Endothelial cell of umbilical vein (primary cell): Measurements from ENCODE around the gene SCYGR1. TPM values are rescaled to one million over a fixed set of nuclear protein-coding genes. Genes with fewer than 3 reads are reported as not detected.

Source experiments
- BruUV-seq: library from RNA; stranded (reverse); fragments of 400-500 nt; replicated peaks from 2 replicates; lab custom pipeline; 2021; lab: Mats Ljungman, UMichigan
- CTCF ChIA-PET: fragments of 300-600, 350-600 bp; sonication (Branson Sonifier 250); formaldehyde crosslinking; loops from one replicate; lab custom pipeline; 2021; ENCODE audit warnings: antibody characterized with exemption, inconsistent platforms; lab: Charles Lee
- POLR2A ChIA-PET: fragments of 300-600, 350-600 bp; sonication (Branson Sonifier 250); formaldehyde crosslinking; loops from one replicate; lab custom pipeline; 2021; ENCODE audit warnings: antibody characterized with exemption, inconsistent platforms; lab: Charles Lee
- DNase-seq: peaks from one replicate; pipeline ENCODE4 v3.0.0-alpha.2; 2011; ENCODE audit warnings: low read depth, low spot score
- FAIRE-seq: peaks from 2 replicates; lab custom pipeline; 2011; peaks lifted over from hg19 to GRCh38; lab: Jason Lieb, UNC
- H2AFZ ChIP-seq: 2 replicates; pipeline ENCODE4 v1.6.0; 2012; ENCODE audit warnings: low read depth, low read length, control low read depth, inconsistent platforms
- H3K27ac ChIP-seq: 2 replicates; pipeline ENCODE4 v1.5.1; 2011; ENCODE audit warnings: low read depth, mild to moderate bottlenecking, control low read depth, low read length, moderate library complexity; ENCODE audit not compliant: insufficient read depth
- H3K27me3 ChIP-seq, 2 experiments: 2 replicates each; pipeline versions ENCODE4 v1.6.0 to v1.6.1; 2011; ENCODE audit warnings: low read length in 2 of 2, mixed read lengths in 1 of 2; ENCODE audit not compliant: control insufficient read depth in 2 of 2, insufficient read depth in 2 of 2
- H3K36me3 ChIP-seq, 2 experiments: 2 replicates in 1 of 2; 3 replicates in 1 of 2; pipeline ENCODE4 v1.5.1; 2011; ENCODE audit warnings: low read length in 2 of 2, mild to moderate bottlenecking in 1 of 2, moderate library complexity in 1 of 2; ENCODE audit not compliant: control insufficient read depth in 2 of 2, insufficient read depth in 2 of 2; ENCODE audit errors: extremely low read depth in 1 of 2
- H3K4me1 ChIP-seq: 3 replicates; pipeline ENCODE4 v1.5.1; 2011; ENCODE audit warnings: mild to moderate bottlenecking, low read length; ENCODE audit not compliant: control insufficient read depth, insufficient read depth; ENCODE audit errors: extremely low read depth
- H3K4me2 ChIP-seq: 2 replicates; pipeline ENCODE4 v1.6.1; 2011; ENCODE audit warnings: low read length, control low read depth, mixed read lengths; ENCODE audit not compliant: insufficient read depth
- H3K4me3 ChIP-seq, 3 experiments: fragments of 200-600 bp in 1 of 3; sonication (generic), shearing (Covaris generic) in 1 of 3; replicated peaks in 1 of 3; 2 replicates each; pipeline ENCODE4 v1.5.1; 2011 to 2016; ENCODE audit warnings: control low read depth in 3 of 3, low read length in 3 of 3, mild to moderate bottlenecking in 2 of 3, inconsistent platforms in 1 of 3, low read depth in 1 of 3, moderate library complexity in 1 of 3; ENCODE audit not compliant: insufficient read depth in 1 of 3
- H3K79me2 ChIP-seq: 2 replicates; pipeline ENCODE4 v1.6.0; 2012; ENCODE audit warnings: low read length, inconsistent platforms; ENCODE audit not compliant: control insufficient read depth, insufficient read depth
- H3K9ac ChIP-seq: replicated peaks from 2 replicates; pipeline ENCODE3; 2011; ENCODE audit warnings: low read length, control low read depth; ENCODE audit not compliant: insufficient read depth; ENCODE audit errors: extremely low read depth
- H3K9me1 ChIP-seq: replicated peaks from 3 replicates; pipeline ENCODE4 v1.6.0; 2011; ENCODE audit warnings: mild to moderate bottlenecking, low read length; ENCODE audit not compliant: control insufficient read depth, insufficient read depth; ENCODE audit errors: extremely low read depth
- H3K9me3 ChIP-seq: replicated peaks from 2 replicates; pipeline ENCODE4 v1.5.1; 2012; ENCODE audit warnings: low read length, inconsistent platforms; ENCODE audit not compliant: control insufficient read depth, insufficient read depth
- H4K20me1 ChIP-seq: replicated peaks from 2 replicates; pipeline ENCODE3; 2011; ENCODE audit warnings: mild to moderate bottlenecking, low read length; ENCODE audit not compliant: control insufficient read depth, insufficient read depth; ENCODE audit errors: extremely low read depth
- EZH2 ChIP-seq: IDR thresholded peaks from 2 replicates; pipeline ENCODE4 v1.6.1; 2012; ENCODE audit warnings: borderline replicate concordance, low read depth, mild to moderate bottlenecking, moderate library complexity, low read length, inconsistent platforms; ENCODE audit not compliant: severe bottlenecking
- FOS ChIP-seq: IDR thresholded peaks from 2 replicates; pipeline ENCODE4 v1.6.1; 2011; ENCODE audit warnings: mild to moderate bottlenecking, low read length, moderate library complexity, borderline replicate concordance; ENCODE audit not compliant: insufficient read depth
- GATA2 ChIP-seq: IDR thresholded peaks from 2 replicates; pipeline ENCODE4 v1.7.0; 2011; ENCODE audit warnings: low read depth, mild to moderate bottlenecking, moderate library complexity, mixed read lengths, low read length; ENCODE audit not compliant: insufficient read length, insufficient read depth
- JUN ChIP-seq: IDR thresholded peaks from 2 replicates; pipeline ENCODE4 v1.6.1; 2011; ENCODE audit warnings: borderline replicate concordance, low read depth; ENCODE audit not compliant: insufficient read length, insufficient read depth
- MAX ChIP-seq: IDR thresholded peaks from 2 replicates; pipeline ENCODE4 v1.6.1; 2011; ENCODE audit not compliant: insufficient read depth, insufficient read length
- MYC ChIP-seq: IDR thresholded peaks from one replicate; pipeline ENCODE4 v1.6.1; 2011; ENCODE audit warnings: mild to moderate bottlenecking, low read depth, low read length
- POLR2A ChIP-seq: IDR thresholded peaks from 2 replicates; pipeline ENCODE4 v1.6.1; 2012; ENCODE audit warnings: low read depth, mild to moderate bottlenecking, control low read depth, low read length
- POLR2AphosphoS5 ChIP-seq: IDR thresholded peaks from 2 replicates; pipeline ENCODE4 v1.6.1; 2012; ENCODE audit warnings: low read depth, mild to moderate bottlenecking, control low read depth, low read length, moderate library complexity; ENCODE audit not compliant: insufficient read depth
- dilution Hi-C: fragments of 300-500 bp; cut with MboI; formaldehyde crosslinking; loops from one replicate; pipeline ENCODE4 v1.15.0; 2019; ENCODE audit warnings: low sequenced_read_pairs; ENCODE audit not compliant: extremely low pct_ligation_motif_present
- intact Hi-C: fragments of 100-400 bp; cut with micrococcal nuclease; formaldehyde crosslinking; loops from one replicate; pipeline ENCODE4 v1.10.0; 2022
- polyA plus RNA-seq, 4 experiments: library from polyadenylated mRNA; depleted of rRNA in 3 of 4; stranded (reverse) in 3 of 4; unstranded in 1 of 4; fragments of >200 nt; gene quantifications; 2 replicates each; pipeline versions ENCODE4 v1.2.1 to v1.2.3, GENCODE V29; 2011 to 2012; ENCODE audit warnings: missing spikeins in 1 of 4
- total RNA-seq: library from RNA; stranded (reverse); gene quantifications from 2 replicates; pipeline ENCODE4 v1.2.3, GENCODE V29; 2021
- TF ChIP-seq, protein P1 (sequence below), 2 donors: IDR thresholded peaks; 1 replicate in 1 of 2; 2 replicates in 1 of 2; pipeline ENCODE4 v1.5.1; 2011; ENCODE audit warnings: low read length in 2 of 2, mild to moderate bottlenecking in 2 of 2, moderate library complexity in 2 of 2, control low read depth in 1 of 2, inconsistent platforms in 1 of 2, low read depth in 1 of 2; ENCODE audit not compliant: insufficient read depth in 1 of 2; ENCODE audit errors: extremely low read depth in 1 of 2

SCYGR1 gene
- total and polyA plus RNA-seq, 2 donors (not counting 3 experiments of a cell fraction or from before 2014, with no cell fraction given) = not detected

DNA sequence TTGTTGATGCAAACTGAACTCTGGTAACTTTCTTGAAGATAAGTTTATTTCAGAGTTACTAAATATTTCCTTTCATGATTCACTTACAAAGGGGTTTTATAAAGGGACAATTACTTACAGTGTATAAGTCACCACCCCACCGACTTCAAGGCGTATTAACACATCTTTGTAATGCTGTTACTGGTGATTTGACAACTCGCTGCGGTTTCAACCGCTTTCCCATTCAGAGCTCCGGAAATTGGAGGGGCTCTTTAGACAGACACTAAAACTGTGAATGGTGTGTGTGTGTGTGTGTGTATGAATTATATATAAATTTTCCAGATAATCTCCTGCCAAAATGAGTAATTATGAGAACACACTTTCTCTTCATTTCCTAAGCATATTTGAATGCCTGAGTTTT, 13.6 kb downstream of the SCYGR1 start:
- dilution Hi-C loops (no loop called here), intact Hi-C loops (no loop called here)
- DNase-seq (no peak), FAIRE-seq (no peak)
- CTCF ChIA-PET = no interaction called here
- TF ChIP-seq MYC (no peak), FOS (no peak), POLR2A (no peak), EZH2 (no peak), MAX (no peak), GATA2 (no peak), POLR2AphosphoS5 (no peak), JUN (no peak)
- TF ChIP-seq, protein P1, sequence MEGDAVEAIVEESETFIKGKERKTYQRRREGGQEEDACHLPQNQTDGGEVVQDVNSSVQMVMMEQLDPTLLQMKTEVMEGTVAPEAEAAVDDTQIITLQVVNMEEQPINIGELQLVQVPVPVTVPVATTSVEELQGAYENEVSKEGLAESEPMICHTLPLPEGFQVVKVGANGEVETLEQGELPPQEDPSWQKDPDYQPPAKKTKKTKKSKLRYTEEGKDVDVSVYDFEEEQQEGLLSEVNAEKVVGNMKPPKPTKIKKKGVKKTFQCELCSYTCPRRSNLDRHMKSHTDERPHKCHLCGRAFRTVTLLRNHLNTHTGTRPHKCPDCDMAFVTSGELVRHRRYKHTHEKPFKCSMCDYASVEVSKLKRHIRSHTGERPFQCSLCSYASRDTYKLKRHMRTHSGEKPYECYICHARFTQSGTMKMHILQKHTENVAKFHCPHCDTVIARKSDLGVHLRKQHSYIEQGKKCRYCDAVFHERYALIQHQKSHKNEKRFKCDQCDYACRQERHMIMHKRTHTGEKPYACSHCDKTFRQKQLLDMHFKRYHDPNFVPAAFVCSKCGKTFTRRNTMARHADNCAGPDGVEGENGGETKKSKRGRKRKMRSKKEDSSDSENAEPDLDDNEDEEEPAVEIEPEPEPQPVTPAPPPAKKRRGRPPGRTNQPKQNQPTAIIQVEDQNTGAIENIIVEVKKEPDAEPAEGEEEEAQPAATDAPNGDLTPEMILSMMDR (IDR thresholded peaks at IDR 0.05; ENCODE audit: extremely low read depth in 1 of 2, insufficient read depth in 1 of 2, low read depth in 1 of 2, low read length in 2 of 2) = no peak
- no peak overlapping the region for H3K9ac ChIP-seq
- no peaks in the 10 kb centered on the region for H3K9me3 ChIP-seq
- H3K79me2 ChIP-seq = no peaks in the 10 kb centered on the region
- no TSS peak for BruUV-seq
- no peaks in the 10 kb centered on the region for H3K9me1 ChIP-seq
- no peaks in the 10 kb centered on the region for H3K36me3 ChIP-seq
- H3K4me1 ChIP-seq = no peaks in the 10 kb centered on the region
- no peak overlapping the region for H3K4me3 ChIP-seq
- no peak overlapping the region for H3K27ac ChIP-seq
- H3K27me3 ChIP-seq = no peaks in the 10 kb centered on the region
- POLR2A ChIA-PET = no interaction called here
- H3K4me2 ChIP-seq = no peak overlapping the region
- no peak overlapping the region for H2AFZ ChIP-seq
- H4K20me1 ChIP-seq = no peaks in the 10 kb centered on the region
